Activated CD4-positive, alpha-beta T cell treated with anti-CD3 and anti-CD28 coated beads, Interleukin-2, amount 10 ng/mL, durations not matched to agents 24 days and 14 days (primary cell): ENCODE measurements around the gene TARBP1. TPM values are rescaled to one million over a fixed set of nuclear protein-coding genes. Genes with fewer than 3 reads are reported as not detected.

Source experiments
- DNase-seq: peaks from one replicate; pipeline ENCODE4 v3.0.0; 2022
- H3K27ac Mint-ChIP-seq: one replicate; pipeline ENCODE4 v1.8.0; 2022; ENCODE audit warnings: mild to moderate bottlenecking, mixed read lengths
- H3K27me3 Mint-ChIP-seq: one replicate; pipeline ENCODE4 v1.8.0; 2022; ENCODE audit warnings: mixed read lengths
- H3K36me3 Mint-ChIP-seq: one replicate; pipeline ENCODE4 v1.8.0; 2022; ENCODE audit warnings: low read depth, mild to moderate bottlenecking, mixed read lengths
- H3K4me1 Mint-ChIP-seq: one replicate; pipeline ENCODE4 v1.8.0; 2021; ENCODE audit warnings: mixed read lengths
- H3K4me3 Mint-ChIP-seq: one replicate; pipeline ENCODE4 v1.8.0; 2022; ENCODE audit warnings: mild to moderate bottlenecking, moderate library complexity, mixed read lengths
- H3K9me3 Mint-ChIP-seq: one replicate; pipeline ENCODE4 v1.8.0; 2021; ENCODE audit warnings: mixed read lengths
- intact Hi-C: fragments of 100-400 bp; cut with micrococcal nuclease; formaldehyde crosslinking; loops from one replicate; pipeline ENCODE4 v1.15.1; 2023
- total RNA-seq: library from RNA; stranded (reverse); gene quantifications from 2 replicates; pipeline ENCODE4 v1.2.3, GENCODE V29; 2022

The TARBP1 gene
- total RNA-seq, 1 donor from 2014 or later, result 75.9 TPM

- peaks cover 70% of the 10 kb centered on the region for H3K4me1 Mint-ChIP-seq
- peaks cover 5% of the 10 kb centered on the region for H3K36me3 Mint-ChIP-seq
- H3K4me3 Mint-ChIP-seq, result peak overlapping the region; percentile 50
- peak; percentile 96 for DNase-seq
- H3K9me3 Mint-ChIP-seq, result peaks cover 9% of the 10 kb centered on the region
- intact Hi-C loops, result loop anchor here (2.0 to 5.0 kb wide), 3 partner anchors 377 to 918 kb away; no protein-coding TSS in a partner anchor
- H3K27ac Mint-ChIP-seq, result peak overlapping the region; percentile 85
- H3K27me3 Mint-ChIP-seq, result no peaks in the 10 kb centered on the region
Observed at GRCh38 chr1:234499119-234499942, 20.4 kb upstream of the TARBP1 start.

- peaks cover 6% of the 10 kb centered on the region for H3K9me3 Mint-ChIP-seq
- no peak for DNase-seq
- H3K36me3 Mint-ChIP-seq, result peaks cover 5% of the 10 kb centered on the region
- intact Hi-C loops, result loop anchor here (2.0 to 5.0 kb wide), 3 partner anchors 378 to 919 kb away; no protein-coding TSS in a partner anchor
- peak overlapping the region; percentile 85 for H3K27ac Mint-ChIP-seq
- no peaks in the 10 kb centered on the region for H3K27me3 Mint-ChIP-seq
- peaks cover 69% of the 10 kb centered on the region for H3K4me1 Mint-ChIP-seq
- H3K4me3 Mint-ChIP-seq, result peak overlapping the region; percentile 50
Observed at GRCh38 chr1:234498448-234499118, 19.6 kb upstream of the TARBP1 start.

- no peaks in the 10 kb centered on the region for H3K27me3 Mint-ChIP-seq
- H3K27ac Mint-ChIP-seq, result no peak overlapping the region
- intact Hi-C loops, result loop anchor here (5.0 kb wide), 1 partner anchor 920 kb away; no protein-coding TSS in a partner anchor
- H3K4me1 Mint-ChIP-seq, result peaks cover 65% of the 10 kb centered on the region
- peaks cover 4% of the 10 kb centered on the region for H3K9me3 Mint-ChIP-seq
- DNase-seq, result no peak
- no peak overlapping the region for H3K4me3 Mint-ChIP-seq
- H3K36me3 Mint-ChIP-seq, result peaks cover 5% of the 10 kb centered on the region
Observed at GRCh38 chr1:234497589-234497988, 18.6 kb upstream of the TARBP1 start.

- Mint-ChIP-seq H3K4me1 (peaks cover 56% of the 10 kb centered on the region), H3K36me3 (no peaks in the 10 kb centered on the region), H3K4me3 (peak overlapping the region; percentile 67), H3K27me3 (no peaks in the 10 kb centered on the region), H3K27ac (peak overlapping the region; percentile 90), H3K9me3 (no peaks in the 10 kb centered on the region)
- no peak for DNase-seq
- intact Hi-C loops, result loop anchor here (1.0 to 5.0 kb wide), 2 partner anchors 8 to 922 kb away; no protein-coding TSS in a partner anchor
Observed at GRCh38 chr1:234495231-234495990, 16.4 kb upstream of the TARBP1 start.

- intact Hi-C loops, result no loop called here
- H3K4me3 Mint-ChIP-seq, result no peak overlapping the region
- H3K4me1 Mint-ChIP-seq, result peaks cover 47% of the 10 kb centered on the region
- no peaks in the 10 kb centered on the region for H3K9me3 Mint-ChIP-seq
- no peaks in the 10 kb centered on the region for H3K36me3 Mint-ChIP-seq
- DNase-seq, result no peak
- H3K27me3 Mint-ChIP-seq, result no peaks in the 10 kb centered on the region
- no peak overlapping the region for H3K27ac Mint-ChIP-seq
Observed at GRCh38 chr1:234494049-234494448, 15.1 kb upstream of the TARBP1 start.

- intact Hi-C loops, result no loop called here
- H3K4me1 Mint-ChIP-seq, result peaks cover 51% of the 10 kb centered on the region
- H3K9me3 Mint-ChIP-seq, result no peaks in the 10 kb centered on the region
- no peak for DNase-seq
- no peaks in the 10 kb centered on the region for H3K36me3 Mint-ChIP-seq
- no peaks in the 10 kb centered on the region for H3K27me3 Mint-ChIP-seq
- H3K4me3 Mint-ChIP-seq, result peak overlapping the region; percentile 10
- H3K27ac Mint-ChIP-seq, result peak overlapping the region; percentile 42
Observed at GRCh38 chr1:234490793-234491479, 12.0 kb upstream of the TARBP1 start.

GRCh38 chr1:234489698-234490077 is 10.7 kb upstream of the TARBP1 start:
- H3K9me3 Mint-ChIP-seq, result no peaks in the 10 kb centered on the region
- no peaks in the 10 kb centered on the region for H3K27me3 Mint-ChIP-seq
- H3K4me3 Mint-ChIP-seq, result no peak overlapping the region
- peaks cover 44% of the 10 kb centered on the region for H3K4me1 Mint-ChIP-seq
- no peaks in the 10 kb centered on the region for H3K36me3 Mint-ChIP-seq
- no peak overlapping the region for H3K27ac Mint-ChIP-seq
- no peak for DNase-seq
- intact Hi-C loops, result loop anchor here (2.0 to 5.0 kb wide), 4 partner anchors 235 to 1013 kb away; partner anchors contain the start of gene B3GALNT2

GRCh38 chr1:234489007-234489697 is 10.2 kb upstream of the TARBP1 start:
- Mint-ChIP-seq H3K36me3 (no peaks in the 10 kb centered on the region), H3K4me1 (peaks cover 39% of the 10 kb centered on the region), H3K9me3 (no peaks in the 10 kb centered on the region), H3K4me3 (no peak overlapping the region), H3K27ac (no peak overlapping the region), H3K27me3 (no peaks in the 10 kb centered on the region)
- no peak for DNase-seq
- intact Hi-C loops, result loop anchor here (2.0 to 5.0 kb wide), 4 partner anchors 236 to 1013 kb away; partner anchors contain the start of gene B3GALNT2

GRCh38 chr1:234488054-234489006 is 9.4 kb upstream of the TARBP1 start:
- H3K4me1 Mint-ChIP-seq, result peaks cover 35% of the 10 kb centered on the region
- peak overlapping the region; percentile 68 for H3K4me3 Mint-ChIP-seq
- peak; percentile 73 for DNase-seq
- peak overlapping the region; percentile 96 for H3K27ac Mint-ChIP-seq
- no peaks in the 10 kb centered on the region for H3K36me3 Mint-ChIP-seq
- intact Hi-C loops, result loop anchor here (1.0 to 5.0 kb wide), 5 partner anchors 13 to 1014 kb away; partner anchors contain the start of gene B3GALNT2
- H3K27me3 Mint-ChIP-seq, result no peaks in the 10 kb centered on the region
- no peaks in the 10 kb centered on the region for H3K9me3 Mint-ChIP-seq

GRCh38 chr1:234486858-234487840 is 8.2 kb upstream of the TARBP1 start:
- H3K4me3 Mint-ChIP-seq, result peak overlapping the region; percentile 68
- peaks cover 11% of the 10 kb centered on the region for H3K27me3 Mint-ChIP-seq
- H3K27ac Mint-ChIP-seq, result peak overlapping the region; percentile 96
- intact Hi-C loops, result loop anchor here (1.0 to 5.0 kb wide), 2 partner anchors 8 to 1015 kb away; partner anchors contain the start of gene B3GALNT2
- peak; percentile 83 for DNase-seq
- H3K4me1 Mint-ChIP-seq, result peaks cover 35% of the 10 kb centered on the region
- H3K9me3 Mint-ChIP-seq, result no peaks in the 10 kb centered on the region
- H3K36me3 Mint-ChIP-seq, result no peaks in the 10 kb centered on the region
